Measurements from ENCODE around the gene LCP2. TPM values are rescaled to one million over a fixed set of nuclear protein-coding genes. Genes with fewer than 3 reads are reported as not detected.

Gene LCP2
- total and polyA plus RNA-seq, 2 of the 4 experiments (the other 2 are of a cell fraction) = not detected

DNA sequence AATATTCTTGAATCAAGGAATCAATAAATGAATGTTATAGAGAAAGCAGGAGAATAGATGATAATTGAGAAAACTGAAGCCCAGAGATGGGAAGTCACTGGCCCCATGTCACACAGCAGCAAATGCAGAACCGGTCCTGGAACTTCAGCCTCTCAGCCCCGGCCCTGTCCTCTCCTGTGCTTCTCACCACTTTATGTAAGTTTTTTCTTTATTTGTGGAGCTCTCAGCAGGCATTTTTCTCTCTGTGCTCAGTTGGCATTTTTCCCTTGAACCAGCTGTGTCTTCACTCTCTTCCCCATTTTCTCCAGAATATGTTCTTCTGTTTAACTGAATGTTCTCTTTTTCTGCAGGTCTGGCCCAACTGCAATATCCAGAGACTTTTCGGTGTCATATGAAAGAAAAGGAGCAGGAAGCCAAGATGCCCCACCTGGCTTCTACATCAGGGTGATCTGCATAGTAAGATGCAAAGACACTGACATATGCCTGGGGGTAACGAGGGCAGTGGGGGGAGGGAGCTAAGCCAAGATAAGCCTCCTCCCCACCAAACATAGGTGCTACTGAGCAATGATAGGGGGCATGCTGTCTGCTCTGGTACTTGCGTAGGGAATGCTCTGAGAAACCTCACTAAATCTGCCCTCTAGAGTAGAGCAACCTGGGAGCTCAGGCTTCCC lies 12.8 kb upstream of the LCP2 start:
- no peak overlapping the region for H3K4me2 ChIP-seq (ENCODE audit: low read depth, low read length)
- WGBS, 2 experiments (ENCODE audit: extremely low coverage in 2 of 2, insufficient read length in 1 of 2) = no CpG with 5 or more reads among the region's 5 CpGs
- no peaks in the 10 kb centered on the region for H4K20me1 ChIP-seq (ENCODE audit: insufficient read depth, low read length)
- no peak overlapping the region for H3K14ac ChIP-seq (replicated peaks; ENCODE audit: low read depth, low read length)
- H3K23ac ChIP-seq (ENCODE audit: low read depth, low read length) = no peak overlapping the region
- no peak overlapping the region for H3K9ac ChIP-seq (ENCODE audit: low read depth, low read length)
- no peak overlapping the region for H2BK5ac ChIP-seq (ENCODE audit: low read depth, low read length, poor library complexity, severe bottlenecking)
- no peaks in the 10 kb centered on the region for H3K9me1 ChIP-seq (ENCODE audit: insufficient read depth, low read length)
- H3K4ac ChIP-seq (ENCODE audit: low read depth, low read length) = no peak overlapping the region
- ChIA-PET CTCF (no interaction called here), POLR2A (ENCODE audit: unreplicated experiment) (no interaction called here)
- BruUV-seq (replicated peaks) = no TSS peak
- DNase-seq = no peak
- ATAC-seq (ENCODE audit: low read depth) = no peak
- no peak overlapping the region for H4K91ac ChIP-seq (ENCODE audit: insufficient read depth, low read depth, low read length)
- no peaks in the 10 kb centered on the region for H3K9me3 ChIP-seq (ENCODE audit: control insufficient read depth, insufficient read depth, low read length)
- no peaks in the 10 kb centered on the region for H3K27me3 ChIP-seq (ENCODE audit: control insufficient read depth, insufficient read depth, low read length)
- H3K18ac ChIP-seq (ENCODE audit: low read depth, low read length) = no peak overlapping the region
- no peaks in the 10 kb centered on the region for H3K4me1 ChIP-seq (ENCODE audit: control insufficient read depth, insufficient read depth, low read length)
- intact Hi-C loops (cut with micrococcal nuclease) = no loop called here
- no peaks in the 10 kb centered on the region for H3K79me1 ChIP-seq (ENCODE audit: low read depth in 1 of 2, low read length in 2 of 2)
- H3K27ac ChIP-seq (ENCODE audit: insufficient read depth, low read length) = no peak overlapping the region
- in situ Hi-C loops (cut with MboI; ENCODE audit: low sequenced_read_pairs) = no loop called here
- no peak for TF ChIP-seq FOS (IDR thresholded peaks at IDR 0.05; ENCODE audit: low read depth, low read length)
- TF ChIP-seq, protein P1, sequence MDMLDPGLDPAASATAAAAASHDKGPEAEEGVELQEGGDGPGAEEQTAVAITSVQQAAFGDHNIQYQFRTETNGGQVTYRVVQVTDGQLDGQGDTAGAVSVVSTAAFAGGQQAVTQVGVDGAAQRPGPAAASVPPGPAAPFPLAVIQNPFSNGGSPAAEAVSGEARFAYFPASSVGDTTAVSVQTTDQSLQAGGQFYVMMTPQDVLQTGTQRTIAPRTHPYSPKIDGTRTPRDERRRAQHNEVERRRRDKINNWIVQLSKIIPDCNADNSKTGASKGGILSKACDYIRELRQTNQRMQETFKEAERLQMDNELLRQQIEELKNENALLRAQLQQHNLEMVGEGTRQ (IDR thresholded peaks at IDR 0.05; ENCODE audit: low read depth, low read length) = no peak
- TF ChIP-seq CHD1 (IDR thresholded peaks at IDR 0.05; ENCODE audit: low read depth, low read length) = no peak
- no peak for TF ChIP-seq RCOR1 (IDR thresholded peaks at IDR 0.05; ENCODE audit: insufficient replicate concordance, low read length)
- TF ChIP-seq SMC3 (IDR thresholded peaks at IDR 0.05; ENCODE audit: low read depth, low read length) = no peak
- TF ChIP-seq, protein P2, sequence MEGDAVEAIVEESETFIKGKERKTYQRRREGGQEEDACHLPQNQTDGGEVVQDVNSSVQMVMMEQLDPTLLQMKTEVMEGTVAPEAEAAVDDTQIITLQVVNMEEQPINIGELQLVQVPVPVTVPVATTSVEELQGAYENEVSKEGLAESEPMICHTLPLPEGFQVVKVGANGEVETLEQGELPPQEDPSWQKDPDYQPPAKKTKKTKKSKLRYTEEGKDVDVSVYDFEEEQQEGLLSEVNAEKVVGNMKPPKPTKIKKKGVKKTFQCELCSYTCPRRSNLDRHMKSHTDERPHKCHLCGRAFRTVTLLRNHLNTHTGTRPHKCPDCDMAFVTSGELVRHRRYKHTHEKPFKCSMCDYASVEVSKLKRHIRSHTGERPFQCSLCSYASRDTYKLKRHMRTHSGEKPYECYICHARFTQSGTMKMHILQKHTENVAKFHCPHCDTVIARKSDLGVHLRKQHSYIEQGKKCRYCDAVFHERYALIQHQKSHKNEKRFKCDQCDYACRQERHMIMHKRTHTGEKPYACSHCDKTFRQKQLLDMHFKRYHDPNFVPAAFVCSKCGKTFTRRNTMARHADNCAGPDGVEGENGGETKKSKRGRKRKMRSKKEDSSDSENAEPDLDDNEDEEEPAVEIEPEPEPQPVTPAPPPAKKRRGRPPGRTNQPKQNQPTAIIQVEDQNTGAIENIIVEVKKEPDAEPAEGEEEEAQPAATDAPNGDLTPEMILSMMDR (conservative IDR thresholded peaks at IDR 0.05; ENCODE audit: low read depth, low read length) = no peak
- TF ChIP-seq RAD21 (IDR thresholded peaks at IDR 0.05; ENCODE audit: low read length) = no peak
- TF ChIP-seq, protein P3, sequence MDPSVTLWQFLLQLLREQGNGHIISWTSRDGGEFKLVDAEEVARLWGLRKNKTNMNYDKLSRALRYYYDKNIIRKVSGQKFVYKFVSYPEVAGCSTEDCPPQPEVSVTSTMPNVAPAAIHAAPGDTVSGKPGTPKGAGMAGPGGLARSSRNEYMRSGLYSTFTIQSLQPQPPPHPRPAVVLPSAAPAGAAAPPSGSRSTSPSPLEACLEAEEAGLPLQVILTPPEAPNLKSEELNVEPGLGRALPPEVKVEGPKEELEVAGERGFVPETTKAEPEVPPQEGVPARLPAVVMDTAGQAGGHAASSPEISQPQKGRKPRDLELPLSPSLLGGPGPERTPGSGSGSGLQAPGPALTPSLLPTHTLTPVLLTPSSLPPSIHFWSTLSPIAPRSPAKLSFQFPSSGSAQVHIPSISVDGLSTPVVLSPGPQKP (IDR thresholded peaks at IDR 0.05; ENCODE audit: borderline replicate concordance, low read depth, low read length) = no peak
- TF ChIP-seq BHLHE40 (IDR thresholded peaks at IDR 0.05; ENCODE audit: low read depth, low read length) = no peak
- TF ChIP-seq MAZ (IDR thresholded peaks at IDR 0.05; ENCODE audit: borderline replicate concordance, low read depth, low read length) = no peak
- no peak for TF ChIP-seq MAFK (IDR thresholded peaks at IDR 0.05; ENCODE audit: low read depth, low read length)
- TF ChIP-seq MXI1 (IDR thresholded peaks at IDR 0.05; ENCODE audit: borderline replicate concordance, low read depth, low read length) = no peak
- H3K36me3 ChIP-seq (ENCODE audit: control insufficient read depth, insufficient read depth, low read length) = no peaks in the 10 kb centered on the region
- no peak overlapping the region for H2AK5ac ChIP-seq (ENCODE audit: low read depth, low read length)
- H3K4me3 ChIP-seq (ENCODE audit: insufficient read depth, low read depth, low read length) = no peak overlapping the region
- dilution Hi-C loops (cut with HindIII; ENCODE audit: low sequenced_read_pairs, unreplicated experiment) = no loop called here
- H3K56ac ChIP-seq (ENCODE audit: extremely low read depth, insufficient read depth, low read length) = no peak overlapping the region
- H2BK20ac ChIP-seq (ENCODE audit: low read depth, low read length) = no peak overlapping the region
- no peak overlapping the region for H4K5ac ChIP-seq (ENCODE audit: low read depth, low read length)
- H4K8ac ChIP-seq (ENCODE audit: low read depth in 2 of 2, low read length in 2 of 2) = no peak overlapping the region
- H2AK9ac ChIP-seq (replicated peaks; ENCODE audit: low read depth, low read length, poor library complexity) = no peak overlapping the region
- no peak overlapping the region for H2BK120ac ChIP-seq (ENCODE audit: low read depth, low read length)
- no peak overlapping the region for H2AFZ ChIP-seq (replicated peaks; ENCODE audit: low read length, poor library complexity)
- H2BK15ac ChIP-seq (ENCODE audit: low read depth, low read length) = no peak overlapping the region
